Subcutaneous abdominal adipose tissue (tissue), 5 donors: ENCODE measurements around the gene TAL2.
"Not testable (repeated sequence)": the region's sequence is repeated elsewhere in the genome, so short reads cannot be mapped to it uniquely, and the experiment has no call there.

ENCODE experiments used
- H3K27ac ChIP-seq: one replicate; pipeline ENCODE4 v1.7.0; 2013; ENCODE audit warnings: low read depth, mild to moderate bottlenecking, inconsistent platforms, low read length, moderate library complexity
- H3K27me3 ChIP-seq, 5 donors: one replicate each; pipeline ENCODE4 v1.7.0; 2013; ENCODE audit warnings: low read length in 5 of 5, inconsistent platforms in 1 of 5; ENCODE audit not compliant: control insufficient read depth in 5 of 5, insufficient read depth in 4 of 5
- H3K36me3 ChIP-seq, 5 donors: one replicate each; pipeline ENCODE4 v1.7.0; 2013; ENCODE audit warnings: low read length in 5 of 5; ENCODE audit not compliant: control insufficient read depth in 5 of 5, insufficient read depth in 5 of 5
- H3K4me1 ChIP-seq, 5 donors: one replicate each; pipeline ENCODE4 v1.7.0; 2013; ENCODE audit warnings: low read length in 5 of 5, mild to moderate bottlenecking in 3 of 5, moderate library complexity in 1 of 5; ENCODE audit not compliant: control insufficient read depth in 5 of 5, insufficient read depth in 5 of 5
- H3K4me3 ChIP-seq, 5 donors: one replicate each; pipeline ENCODE4 v1.7.0; 2013; ENCODE audit warnings: low read length in 5 of 5, low read depth in 1 of 5
- H3K9ac ChIP-seq, 5 donors: one replicate each; pipeline ENCODE4 v1.7.0; 2013; ENCODE audit warnings: low read length in 5 of 5, mild to moderate bottlenecking in 4 of 5, moderate library complexity in 3 of 5
- H3K9me3 ChIP-seq, 5 donors: one replicate each; pipeline ENCODE4 v1.7.0; 2013; ENCODE audit warnings: low read length in 5 of 5; ENCODE audit not compliant: control insufficient read depth in 5 of 5
- donor health status: healthy.
- donor health status: healthy.
- donor health status: healthy.
- donor health status: healthy.
- donor health status: healthy.

The TAL2 gene

DNA sequence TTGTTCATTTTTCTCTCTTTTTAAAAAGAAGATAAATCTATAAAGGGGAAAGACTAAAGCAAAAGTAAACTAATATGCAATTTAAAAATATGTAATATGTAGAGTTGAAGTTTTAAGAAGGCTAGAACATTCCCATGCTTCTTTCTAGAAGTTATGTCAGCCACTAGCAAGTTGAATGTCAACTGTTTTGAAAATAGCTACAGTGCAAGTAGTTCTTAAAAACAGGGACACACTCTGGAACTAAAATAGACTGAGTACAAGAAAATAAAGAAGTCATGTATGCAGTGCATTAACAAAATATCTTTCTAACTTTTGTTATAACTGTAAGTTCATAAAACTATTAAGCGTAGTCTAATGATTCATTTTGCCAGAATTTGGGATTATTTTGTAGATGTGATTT is 40.0 kb downstream of the TAL2 start:
- Histone ChIP-seq H3K4me3 (no peak overlapping the region), H3K9me3 (no peaks in the 10 kb centered on the region), H3K9ac (no peak overlapping the region), H3K27ac (no peak overlapping the region), H3K4me1 (no peaks in the 10 kb centered on the region), H3K36me3 (no peaks in the 10 kb centered on the region), H3K27me3 (no peaks in the 10 kb centered on the region)

DNA sequence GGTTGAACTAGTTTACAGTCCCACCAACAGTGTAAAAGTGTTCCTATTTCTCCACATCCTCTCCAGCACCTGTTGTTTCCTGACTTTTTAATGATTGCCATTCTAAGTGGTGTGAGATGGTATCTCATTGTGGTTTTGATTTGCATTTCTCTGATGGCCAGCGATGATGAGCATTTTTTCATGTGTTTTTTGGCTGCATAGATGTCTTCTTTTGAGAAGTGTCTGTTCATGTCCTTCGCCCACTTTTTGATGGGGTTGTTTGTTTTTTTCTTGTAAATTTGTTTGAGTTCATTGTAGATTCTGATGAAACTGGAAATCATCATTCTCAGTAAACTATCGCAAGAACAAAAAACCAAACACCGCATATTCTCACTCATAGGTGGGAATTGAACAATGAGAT is 41.4 kb downstream of the TAL2 start:
- not testable (repeated sequence) for H3K36me3 ChIP-seq, H3K27ac ChIP-seq, H3K27me3 ChIP-seq, H3K4me1 ChIP-seq, H3K9me3 ChIP-seq, H3K9ac ChIP-seq, H3K4me3 ChIP-seq

- H3K9me3 ChIP-seq, result no peaks in the 10 kb centered on the region
- no peak overlapping the region for H3K9ac ChIP-seq
These were observed 43.9 kb downstream of the TAL2 start for GRCh38 chr9:105706156-105706555.

DNA sequence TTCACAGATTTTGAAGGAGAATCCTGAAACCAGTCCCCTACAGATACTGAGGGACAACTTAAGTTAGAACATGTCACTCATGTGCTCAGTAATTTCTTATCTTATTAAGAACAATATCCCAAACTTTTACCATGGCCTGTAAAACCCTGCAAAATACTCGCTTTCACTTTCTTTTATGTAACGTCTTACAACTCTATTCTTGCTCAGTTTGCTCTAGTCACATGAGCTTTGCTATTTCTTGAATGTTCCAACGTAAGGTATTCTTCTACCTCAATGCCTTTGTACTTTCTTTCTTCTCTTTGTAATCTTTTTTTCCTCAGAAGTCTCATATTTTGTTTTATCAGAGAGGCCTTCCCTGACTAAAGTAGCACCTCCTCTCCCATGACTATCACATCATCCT is 46.1 kb downstream of the TAL2 start:
- Histone ChIP-seq H3K9me3 (no peaks in the 10 kb centered on the region), H3K27me3 (no peaks in the 10 kb centered on the region), H3K4me1 (no peaks in the 10 kb centered on the region), H3K27ac (no peak overlapping the region), H3K9ac (no peak overlapping the region), H3K36me3 (peaks cover 0 to 3% (median 0%) of the 10 kb centered on the region in 5 donors), H3K4me3 (no peak overlapping the region)

More at GRCh38 chr9:105706156-105706555, 43.9 kb downstream of the TAL2 start:
- Histone ChIP-seq H3K27ac (no peak overlapping the region), H3K4me3 (no peak overlapping the region), H3K27me3 (no peaks in the 10 kb centered on the region), H3K4me1 (no peaks in the 10 kb centered on the region), H3K36me3 (peaks cover 0 to 3% (median 0%) of the 10 kb centered on the region in 5 donors)

DNA sequence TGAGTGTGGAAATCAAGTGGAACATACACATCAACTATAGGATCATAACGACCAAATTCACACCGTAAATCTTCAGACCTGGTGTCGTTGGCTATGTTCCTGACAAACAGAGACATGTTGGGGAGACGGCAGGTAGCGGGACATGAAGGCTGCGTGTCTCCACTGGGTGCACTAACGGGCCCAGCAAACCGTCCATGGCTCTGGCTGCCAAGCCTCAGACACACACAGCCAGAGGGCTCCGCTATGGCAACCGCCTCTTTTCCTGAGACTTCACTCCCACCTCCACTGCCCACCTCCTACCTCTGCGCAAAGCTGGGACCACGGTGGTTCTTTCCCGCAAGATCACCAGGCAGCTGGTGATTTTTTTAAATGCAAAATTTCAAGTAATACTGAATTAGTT is 48.4 kb downstream of the TAL2 start:
- Histone ChIP-seq H3K36me3 (peaks cover 0 to 6% (median 2%) of the 10 kb centered on the region in 5 donors), H3K27ac (no peak overlapping the region)

GRCh38 chr9:105711867-105712266 is 49.6 kb downstream of the TAL2 start:
- Histone ChIP-seq H3K27ac (no peak overlapping the region), H3K4me3 (no peak overlapping the region), H3K9ac (no peak overlapping the region), H3K4me1 (no peaks in the 10 kb centered on the region), H3K36me3 (peaks cover 0 to 6% (median 2%) of the 10 kb centered on the region in 5 donors), H3K9me3 (no peaks in the 10 kb centered on the region), H3K27me3 (no peaks in the 10 kb centered on the region)

More for the DNA sequence above, 48.4 kb downstream of the TAL2 start:
- Histone ChIP-seq H3K4me1 (no peaks in the 10 kb centered on the region), H3K9ac (no peak overlapping the region), H3K27me3 (no peaks in the 10 kb centered on the region), H3K4me3 (no peak overlapping the region), H3K9me3 (no peaks in the 10 kb centered on the region)

DNA sequence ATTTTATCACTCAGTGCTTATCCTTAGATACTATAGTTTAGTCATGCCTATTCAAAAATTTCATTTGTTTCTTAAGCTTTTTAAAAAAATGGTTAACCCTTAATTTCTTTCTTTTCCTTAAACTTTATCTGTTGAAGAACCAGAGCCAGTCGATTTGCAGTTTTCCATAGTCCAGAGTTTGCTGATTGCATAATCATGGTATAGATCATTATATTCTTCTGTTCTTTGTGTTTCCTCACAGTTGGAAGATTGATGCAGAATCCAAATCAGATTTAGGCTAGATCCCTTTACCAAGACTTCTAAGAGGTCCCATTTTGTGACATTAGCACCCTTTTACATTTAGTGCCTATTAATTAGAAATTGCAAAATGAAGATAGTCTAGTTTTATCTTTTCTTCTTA is 50.0 kb downstream of the TAL2 start:
- Histone ChIP-seq H3K9ac (no peak overlapping the region), H3K4me3 (no peak overlapping the region), H3K4me1 (no peaks in the 10 kb centered on the region), H3K9me3 (no peaks in the 10 kb centered on the region), H3K27ac (no peak overlapping the region), H3K27me3 (no peaks in the 10 kb centered on the region), H3K36me3 (peaks cover 0 to 6% (median 2%) of the 10 kb centered on the region in 5 donors)
